ENCODE data around the gene DNAJC18.

DNAJC18 gene

GRCh38 chr5:139369181-139369580, 70.1 kb downstream of the DNAJC18 start:
- no peak for DNase-seq (ENCODE audit: low read depth)
- TF ChIP-seq CTCF (conservative IDR thresholded peaks at IDR 0.05; ENCODE audit: low read length), result no peak
- H3K4me3 ChIP-seq (ENCODE audit: low read length), result no peak overlapping the region

- no peak for DNase-seq (ENCODE audit: low read depth)
Observed at GRCh38 chr5:139368613-139369012, 70.7 kb downstream of the DNAJC18 start.

GRCh38 chr5:139364466-139364865, 74.9 kb downstream of the DNAJC18 start:
- TF ChIP-seq CTCF (conservative IDR thresholded peaks at IDR 0.05; ENCODE audit: low read length), result no peak
- no peak overlapping the region for H3K4me3 ChIP-seq (ENCODE audit: low read length)
- no peak for DNase-seq (ENCODE audit: low read depth)

More at GRCh38 chr5:139368613-139369012, 70.7 kb downstream of the DNAJC18 start:
- no peak overlapping the region for H3K4me3 ChIP-seq (ENCODE audit: low read length)
- no peak for TF ChIP-seq CTCF (conservative IDR thresholded peaks at IDR 0.05; ENCODE audit: low read length)

GRCh38 chr5:139363937-139364336, 75.4 kb downstream of the DNAJC18 start:
- H3K4me3 ChIP-seq (ENCODE audit: low read length), result no peak overlapping the region
- no peak for TF ChIP-seq CTCF (conservative IDR thresholded peaks at IDR 0.05; ENCODE audit: low read length)
- DNase-seq (ENCODE audit: low read depth), result no peak

- TF ChIP-seq CTCF (conservative IDR thresholded peaks at IDR 0.05; ENCODE audit: low read length), result no peak
- no peak overlapping the region for H3K4me3 ChIP-seq (ENCODE audit: low read length)
- DNase-seq (ENCODE audit: low read depth), result no peak
Observed at GRCh38 chr5:139361835-139362429, 77.4 kb downstream of the DNAJC18 start.

- no peak for TF ChIP-seq CTCF (conservative IDR thresholded peaks at IDR 0.05; ENCODE audit: low read length)
Observed at GRCh38 chr5:139360384-139360783, 78.9 kb downstream of the DNAJC18 start.

More at GRCh38 chr5:139360384-139360783, 78.9 kb downstream of the DNAJC18 start:
- DNase-seq (ENCODE audit: low read depth), result no peak
- H3K4me3 ChIP-seq (ENCODE audit: low read length), result no peak overlapping the region

Measured in AG10803 (cell line).